T-cell (primary cell): ENCODE data around the gene NYAP2. TPM values are rescaled to one million over a fixed set of nuclear protein-coding genes. Genes with fewer than 3 reads are reported as not detected.

Experiments
- ATAC-seq, 4 experiments: fragments of 200-7000 bp in 3 of 4; fragments of 150-1000 bp in 1 of 4; cut with Tn5 transposase; replicated peaks in 1 of 4; 1 replicate in 3 of 4; 2 replicates in 1 of 4; pipeline ENCODE4 v1.10.0; 2021; ENCODE audit warnings: moderate library complexity in 3 of 4, mild to moderate bottlenecking in 2 of 4, moderate number of reproducible peaks in 1 of 4
- CTCF ChIA-PET, 2 donors: fragments of 300-600 bp; sonication (Branson Sonifier 250); formaldehyde crosslinking; loops; one replicate each; lab custom pipeline; 2022; ENCODE audit warnings: antibody characterized with exemption in 2 of 2; lab: Charles Lee
- POLR2A ChIA-PET, 2 donors: fragments of 300-600 bp; sonication (Branson Sonifier 250); formaldehyde crosslinking; loops; one replicate each; lab custom pipeline; 2022; ENCODE audit warnings: antibody characterized with exemption in 2 of 2; lab: Charles Lee
- DNase-seq, 35 experiments: peaks; one replicate each; pipeline versions ENCODE4 v3.0.0 to v3.0.0-alpha.2; 2013 to 2023
- H3K27ac ChIP-seq: one replicate; pipeline ENCODE4 v1.5.1; 2013; ENCODE audit warnings: low read length
- H3K27me3 ChIP-seq, 2 experiments: replicated peaks in 1 of 2; 1 replicate in 1 of 2; 2 replicates in 1 of 2; pipeline versions ENCODE4 v1.6.1 to v1.7.0; 2013; ENCODE audit warnings: low read length in 1 of 2, mixed read lengths in 1 of 2; ENCODE audit not compliant: control insufficient read depth in 2 of 2, insufficient read depth in 2 of 2; ENCODE audit errors: extremely low read depth in 1 of 2
- H3K36me3 ChIP-seq, 2 donors: 1 replicate in 1 of 2; 2 replicates in 1 of 2; pipeline versions ENCODE4 v1.6.1 to v1.7.0; 2013; ENCODE audit warnings: low read length in 1 of 2; ENCODE audit not compliant: control insufficient read depth in 2 of 2, insufficient read depth in 1 of 2; ENCODE audit errors: extremely low read depth in 1 of 2
- H3K4me1 ChIP-seq, 2 experiments: 1 replicate in 1 of 2; 2 replicates in 1 of 2; pipeline versions ENCODE4 v1.6.1 to v1.7.0; 2013; ENCODE audit warnings: low read length in 2 of 2, mixed read lengths in 1 of 2; ENCODE audit not compliant: insufficient read depth in 2 of 2, control insufficient read depth in 1 of 2; ENCODE audit errors: extremely low read depth in 1 of 2
- H3K4me3 ChIP-seq, 2 donors: 1 replicate in 1 of 2; 2 replicates in 1 of 2; pipeline versions ENCODE4 v1.5.1 to v1.7.0; 2013; ENCODE audit warnings: mild to moderate bottlenecking in 2 of 2, low read length in 1 of 2, moderate library complexity in 1 of 2; ENCODE audit not compliant: control insufficient read depth in 1 of 2; ENCODE audit errors: extremely low read depth in 1 of 2
- H3K9me3 ChIP-seq: 2 replicates; pipeline ENCODE4 v1.7.0; 2013
- H3K27ac Mint-ChIP-seq, 2 donors: one replicate each; pipeline ENCODE4 v1.8.0; 2020 to 2021; ENCODE audit warnings: mild to moderate bottlenecking in 2 of 2, mixed read lengths in 2 of 2
- H3K27me3 Mint-ChIP-seq, 2 donors: one replicate each; pipeline ENCODE4 v1.8.0; 2021 to 2022; ENCODE audit warnings: mixed read lengths in 2 of 2
- H3K36me3 Mint-ChIP-seq: one replicate; pipeline ENCODE4 v1.8.0; 2021; ENCODE audit warnings: mixed read lengths
- H3K4me1 Mint-ChIP-seq, 3 donors: one replicate each; pipeline ENCODE4 v1.8.0; 2020 to 2022; ENCODE audit warnings: mixed read lengths in 3 of 3, mild to moderate bottlenecking in 1 of 3
- H3K4me3 Mint-ChIP-seq, 3 donors: one replicate each; pipeline ENCODE4 v1.8.0; 2020 to 2022; ENCODE audit warnings: mild to moderate bottlenecking in 3 of 3, mixed read lengths in 3 of 3, moderate library complexity in 3 of 3
- H3K9me3 Mint-ChIP-seq, 3 donors: one replicate each; pipeline ENCODE4 v1.8.0; 2020 to 2022; ENCODE audit warnings: mixed read lengths in 3 of 3
- WGBS: methylation state at CpG from one replicate; pipeline ENCODE4 v1.1.5; 2013; ENCODE audit warnings: missing lambda C conversion rate; ENCODE audit not compliant: insufficient coverage; 5-methylcytosine and 5-hydroxymethylcytosine counted together
- total RNA-seq, 35 experiments: library from RNA in 6 of 35; stranded (reverse) in 6 of 35; fragments of 120-200 nt in 1 of 35; gene quantifications; one replicate each; pipeline versions ENCODE4 v1.2.1 to v1.2.4 and lab custom pipeline; 2013 to 2026

Gene NYAP2
- total RNA-seq, 5 donors from 2014 or later (not counting 1 experiment from before 2014, with no cell fraction given): 0.06 to 0.15 TPM; not detected in 3

- POLR2A ChIA-PET: interaction anchor here in 1 of 2 donors (0.6 kb wide), 1 partner anchor 568 kb away, joined by 3 read pairs; no protein-coding TSS in a partner anchor
- ATAC-seq: no peak
These were observed 17.3 kb downstream of the NYAP2 start for GRCh38 chr2:225416616-225417367.

GRCh38 chr2:225419033-225419432, 19.5 kb downstream of the NYAP2 start:
- no peak overlapping the region for H3K27ac ChIP-seq
- Mint-ChIP-seq H3K27me3 (peaks cover 0 to 27% of the 10 kb centered on the region in 2 donors), H3K36me3 (no peaks in the 10 kb centered on the region), H3K27ac (no peak overlapping the region), H3K4me3 (no peak overlapping the region), H3K9me3 (no peaks in the 10 kb centered on the region), H3K4me1 (no peaks in the 10 kb centered on the region)
- DNase-seq: no peak
- H3K9me3 ChIP-seq: no peaks in the 10 kb centered on the region
- WGBS: 100% methylated on average over 2 of the region's 6 CpGs
- CTCF ChIA-PET: no interaction called here
- POLR2A ChIA-PET: no interaction called here
- no peak overlapping the region for H3K4me3 ChIP-seq
- ATAC-seq: no peak
- H3K4me1 ChIP-seq: no peaks in the 10 kb centered on the region
- no peaks in the 10 kb centered on the region for H3K36me3 ChIP-seq
- no peaks in the 10 kb centered on the region for H3K27me3 ChIP-seq

More at GRCh38 chr2:225416616-225417367, 17.3 kb downstream of the NYAP2 start:
- no peak overlapping the region for H3K27ac Mint-ChIP-seq
- H3K9me3 Mint-ChIP-seq: no peaks in the 10 kb centered on the region
- H3K4me3 Mint-ChIP-seq: no peak overlapping the region
- Histone ChIP-seq H3K4me1 (no peaks in the 10 kb centered on the region), H3K27ac (no peak overlapping the region), H3K36me3 (no peaks in the 10 kb centered on the region), H3K27me3 (peaks cover 0 to 3% of the 10 kb centered on the region in 2 experiments), H3K4me3 (no peak overlapping the region), H3K9me3 (no peaks in the 10 kb centered on the region)
- DNase-seq: no peak
- CTCF ChIA-PET: no interaction called here
- no peaks in the 10 kb centered on the region for H3K4me1 Mint-ChIP-seq
- 33% methylated on average over 1 of the region's 3 CpGs for WGBS
- H3K36me3 Mint-ChIP-seq: no peaks in the 10 kb centered on the region
- H3K27me3 Mint-ChIP-seq: peaks cover 7 to 26% of the 10 kb centered on the region in 2 donors

- Histone ChIP-seq H3K27me3 (no peaks in the 10 kb centered on the region), H3K9me3 (no peaks in the 10 kb centered on the region), H3K27ac (no peak overlapping the region), H3K4me1 (no peaks in the 10 kb centered on the region), H3K4me3 (no peak overlapping the region), H3K36me3 (no peaks in the 10 kb centered on the region)
- Mint-ChIP-seq H3K9me3 (no peaks in the 10 kb centered on the region), H3K27me3 (peaks cover 8 to 19% of the 10 kb centered on the region in 2 donors), H3K4me3 (no peak overlapping the region), H3K4me1 (no peaks in the 10 kb centered on the region), H3K27ac (no peak overlapping the region), H3K36me3 (no peaks in the 10 kb centered on the region)
- no CpG with 5 or more reads among the region's 2 CpGs for WGBS
- POLR2A ChIA-PET: no interaction called here
- ATAC-seq (no peak), DNase-seq (no peak)
- CTCF ChIA-PET: no interaction called here
These were observed 22.6 kb downstream of the NYAP2 start for GRCh38 chr2:225422145-225422544.

- H3K27me3 Mint-ChIP-seq: peaks cover 10 to 16% of the 10 kb centered on the region in 2 donors
- no peak for DNase-seq
- ChIA-PET CTCF (no interaction called here), POLR2A (no interaction called here)
- H3K4me1 ChIP-seq: no peaks in the 10 kb centered on the region
- no peak overlapping the region for H3K4me3 ChIP-seq
- H3K27ac Mint-ChIP-seq: no peak overlapping the region
- H3K36me3 ChIP-seq: no peaks in the 10 kb centered on the region
- H3K27ac ChIP-seq: no peak overlapping the region
- ATAC-seq: no peak
- WGBS: no CpG with 5 or more reads among the region's 1 CpG
- H3K4me1 Mint-ChIP-seq: no peaks in the 10 kb centered on the region
- H3K27me3 ChIP-seq: no peaks in the 10 kb centered on the region
- no peaks in the 10 kb centered on the region for H3K9me3 Mint-ChIP-seq
- H3K36me3 Mint-ChIP-seq: no peaks in the 10 kb centered on the region
- H3K9me3 ChIP-seq: no peaks in the 10 kb centered on the region
- no peak overlapping the region for H3K4me3 Mint-ChIP-seq
These were observed 25.8 kb downstream of the NYAP2 start for GRCh38 chr2:225425284-225425683.

GRCh38 chr2:225428360-225428759, 28.9 kb downstream of the NYAP2 start:
- Histone ChIP-seq H3K4me1 (no peaks in the 10 kb centered on the region), H3K27ac (no peak overlapping the region), H3K36me3 (no peaks in the 10 kb centered on the region), H3K9me3 (no peaks in the 10 kb centered on the region), H3K27me3 (no peaks in the 10 kb centered on the region), H3K4me3 (no peak overlapping the region)
- Mint-ChIP-seq H3K27ac (no peak overlapping the region), H3K27me3 (peaks cover 9 to 10% of the 10 kb centered on the region in 2 donors), H3K9me3 (no peaks in the 10 kb centered on the region), H3K4me1 (no peaks in the 10 kb centered on the region), H3K4me3 (no peak overlapping the region), H3K36me3 (no peaks in the 10 kb centered on the region)
- ATAC-seq (no peak), DNase-seq (no peak)
- WGBS: no CpG with 5 or more reads among the region's 1 CpG
- ChIA-PET POLR2A (no interaction called here), CTCF (no interaction called here)

- Histone ChIP-seq H3K27ac (no peak overlapping the region), H3K4me3 (no peak overlapping the region), H3K4me1 (no peaks in the 10 kb centered on the region), H3K36me3 (no peaks in the 10 kb centered on the region), H3K9me3 (no peaks in the 10 kb centered on the region), H3K27me3 (no peaks in the 10 kb centered on the region)
- DNase-seq: no peak
- CTCF ChIA-PET: no interaction called here
- POLR2A ChIA-PET: no interaction called here
- Mint-ChIP-seq H3K27me3 (peaks cover 9 to 10% of the 10 kb centered on the region in 2 donors), H3K27ac (no peak overlapping the region), H3K36me3 (no peaks in the 10 kb centered on the region), H3K4me1 (no peaks in the 10 kb centered on the region), H3K4me3 (no peak overlapping the region), H3K9me3 (no peaks in the 10 kb centered on the region)
- 82% methylated on average over 3 of the region's 4 CpGs for WGBS
- no peak for ATAC-seq
These were observed 30.2 kb downstream of the NYAP2 start for GRCh38 chr2:225429717-225430116.
